Glutamatergic neuron (in vitro differentiated cells): ENCODE results near the gene UCN2. TPM values are rescaled to one million over a fixed set of nuclear protein-coding genes. Genes with fewer than 3 reads are reported as not detected.
A peak's percentile ranks its signal among the peaks of the same experiment; 100 is the strongest.
"Not testable (repeated sequence)": the region's sequence is repeated elsewhere in the genome, so short reads cannot be mapped to it uniquely, and the experiment has no call there.

ENCODE experiments used
- DNase-seq: peaks from one replicate; pipeline ENCODE4 v3.0.0; 2022
- H3K27ac Mint-ChIP-seq: one replicate; pipeline ENCODE4 v1.8.0; 2020; ENCODE audit warnings: mild to moderate bottlenecking, mixed read lengths, inconsistent platforms; ENCODE audit not compliant: unreplicated experiment
- H3K27me3 Mint-ChIP-seq: one replicate; pipeline ENCODE4 v1.8.0; 2020; ENCODE audit warnings: mild to moderate bottlenecking, moderate library complexity, mixed read lengths, inconsistent platforms; ENCODE audit not compliant: unreplicated experiment
- H3K36me3 Mint-ChIP-seq: one replicate; pipeline ENCODE4 v1.8.0; 2020; ENCODE audit warnings: mild to moderate bottlenecking, mixed read lengths, inconsistent platforms; ENCODE audit not compliant: unreplicated experiment
- H3K4me1 Mint-ChIP-seq: one replicate; pipeline ENCODE4 v1.8.0; 2020; ENCODE audit warnings: mild to moderate bottlenecking, low read depth, mixed read lengths, inconsistent platforms; ENCODE audit not compliant: unreplicated experiment
- H3K4me3 Mint-ChIP-seq: one replicate; pipeline ENCODE4 v1.8.0; 2020; ENCODE audit warnings: mild to moderate bottlenecking, mixed read lengths, inconsistent platforms; ENCODE audit not compliant: unreplicated experiment
- H3K9me3 Mint-ChIP-seq: one replicate; pipeline ENCODE4 v1.8.0; 2020; ENCODE audit warnings: mild to moderate bottlenecking, moderate library complexity, mixed read lengths, inconsistent platforms; ENCODE audit not compliant: unreplicated experiment
- total RNA-seq: library from RNA; stranded (reverse); fragmentation: NEBNext Ultra II Directional; extraction: Animal tissue kit (Norgen Biotek cat#: 25700); gene quantifications from one replicate; pipeline ENCODE4 v1.2.1, GENCODE V29; 2021; ENCODE audit not compliant: unreplicated experiment
- TF ChIP-seq, protein P1 (sequence below): fragments of 200-600 bp; sonication (generic); IDR thresholded peaks from one replicate; pipeline ENCODE4 v1.5.0; 2021; ENCODE audit not compliant: partially characterized antibody, unreplicated experiment

Gene UCN2
- total RNA-seq, 1 donor from 2014 or later, result 4.3 TPM

DNA sequence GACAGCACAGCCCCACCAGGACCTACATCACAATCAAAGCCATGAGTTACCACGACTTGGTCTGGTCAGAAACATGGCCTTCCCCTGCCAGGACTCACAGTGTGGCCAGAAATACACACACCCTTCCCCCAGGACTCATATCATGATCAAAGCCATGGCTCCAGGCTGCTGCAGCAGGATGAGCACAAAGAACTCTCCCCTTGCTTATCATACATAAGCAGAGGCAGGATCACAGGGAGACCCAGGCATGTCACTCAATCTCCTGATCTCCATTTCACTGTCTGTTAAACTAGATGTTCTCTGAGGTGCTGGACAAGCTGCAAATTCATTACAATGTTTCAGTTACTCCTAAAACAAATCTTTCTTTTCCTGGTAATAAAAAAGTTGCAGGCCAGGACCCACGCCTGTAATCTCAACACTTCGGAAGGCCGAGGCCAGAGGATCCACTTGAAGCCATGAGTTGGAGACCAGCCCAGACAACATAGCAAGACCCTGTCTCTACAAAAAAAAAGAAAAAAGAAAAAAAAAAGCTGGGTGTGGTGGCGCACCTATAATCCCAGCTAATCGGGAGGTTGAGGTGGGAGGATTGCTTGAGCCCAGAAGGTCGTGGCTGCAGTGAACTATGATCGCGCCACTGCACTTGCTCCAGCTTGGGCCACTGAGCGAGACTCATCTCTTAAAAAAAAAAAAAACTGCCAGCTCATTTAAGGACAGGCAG, 8.2 kb downstream of the UCN2 start:
- no peak for DNase-seq
- Mint-ChIP-seq H3K9me3 (peaks cover 11% of the 10 kb centered on the region), H3K4me3 (peak overlapping the region; percentile 86), H3K4me1 (peaks cover 36% of the 10 kb centered on the region), H3K36me3 (no peaks in the 10 kb centered on the region), H3K27me3 (peaks cover 14% of the 10 kb centered on the region), H3K27ac (peak overlapping the region; percentile 75)
- TF ChIP-seq, protein P1, sequence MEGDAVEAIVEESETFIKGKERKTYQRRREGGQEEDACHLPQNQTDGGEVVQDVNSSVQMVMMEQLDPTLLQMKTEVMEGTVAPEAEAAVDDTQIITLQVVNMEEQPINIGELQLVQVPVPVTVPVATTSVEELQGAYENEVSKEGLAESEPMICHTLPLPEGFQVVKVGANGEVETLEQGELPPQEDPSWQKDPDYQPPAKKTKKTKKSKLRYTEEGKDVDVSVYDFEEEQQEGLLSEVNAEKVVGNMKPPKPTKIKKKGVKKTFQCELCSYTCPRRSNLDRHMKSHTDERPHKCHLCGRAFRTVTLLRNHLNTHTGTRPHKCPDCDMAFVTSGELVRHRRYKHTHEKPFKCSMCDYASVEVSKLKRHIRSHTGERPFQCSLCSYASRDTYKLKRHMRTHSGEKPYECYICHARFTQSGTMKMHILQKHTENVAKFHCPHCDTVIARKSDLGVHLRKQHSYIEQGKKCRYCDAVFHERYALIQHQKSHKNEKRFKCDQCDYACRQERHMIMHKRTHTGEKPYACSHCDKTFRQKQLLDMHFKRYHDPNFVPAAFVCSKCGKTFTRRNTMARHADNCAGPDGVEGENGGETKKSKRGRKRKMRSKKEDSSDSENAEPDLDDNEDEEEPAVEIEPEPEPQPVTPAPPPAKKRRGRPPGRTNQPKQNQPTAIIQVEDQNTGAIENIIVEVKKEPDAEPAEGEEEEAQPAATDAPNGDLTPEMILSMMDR, result no peak

- Mint-ChIP-seq H3K27me3 (peaks cover 9% of the 10 kb centered on the region), H3K9me3 (peaks cover 7% of the 10 kb centered on the region), H3K4me1 (peaks cover 26% of the 10 kb centered on the region), H3K4me3 (no peak overlapping the region), H3K36me3 (no peaks in the 10 kb centered on the region), H3K27ac (no peak overlapping the region)
- TF ChIP-seq, protein P1, result no peak
- no peak for DNase-seq
Observed at GRCh38 chr3:48553886-48554845, 9.4 kb downstream of the UCN2 start.

DNA sequence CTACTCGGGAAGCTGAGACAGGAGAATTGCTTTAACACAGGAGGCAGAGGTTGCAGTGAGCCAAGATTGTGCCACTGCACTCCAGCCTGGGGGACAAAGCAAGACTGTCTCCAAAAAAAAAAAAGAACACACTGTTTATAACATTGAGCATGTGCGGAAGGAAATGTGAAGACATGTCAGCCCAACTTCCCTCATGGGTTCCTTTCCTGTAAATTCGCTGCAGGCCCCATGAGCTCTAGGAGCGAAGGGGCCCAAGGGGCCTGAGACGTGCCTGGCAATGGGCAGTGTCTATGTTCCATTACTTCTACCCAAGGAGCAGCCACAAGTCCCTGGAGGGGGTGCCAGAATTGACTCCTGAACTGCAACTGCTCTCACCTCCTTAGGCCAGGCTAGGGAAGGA, 10.2 kb downstream of the UCN2 start:
- Mint-ChIP-seq H3K27ac (no peak overlapping the region), H3K36me3 (no peaks in the 10 kb centered on the region), H3K4me3 (no peak overlapping the region), H3K27me3 (peaks cover 6% of the 10 kb centered on the region), H3K9me3 (peaks cover 8% of the 10 kb centered on the region), H3K4me1 (peaks cover 23% of the 10 kb centered on the region)
- TF ChIP-seq, protein P1, result no peak
- no peak for DNase-seq

- Mint-ChIP-seq H3K27ac (no peak overlapping the region), H3K9me3 (peaks cover 8% of the 10 kb centered on the region), H3K4me3 (no peak overlapping the region), H3K36me3 (no peaks in the 10 kb centered on the region), H3K4me1 (peaks cover 20% of the 10 kb centered on the region), H3K27me3 (peaks cover 5% of the 10 kb centered on the region)
- no peak for DNase-seq
- TF ChIP-seq, protein P1, result no peak
Observed at GRCh38 chr3:48552111-48552951, 11.2 kb downstream of the UCN2 start.

DNA sequence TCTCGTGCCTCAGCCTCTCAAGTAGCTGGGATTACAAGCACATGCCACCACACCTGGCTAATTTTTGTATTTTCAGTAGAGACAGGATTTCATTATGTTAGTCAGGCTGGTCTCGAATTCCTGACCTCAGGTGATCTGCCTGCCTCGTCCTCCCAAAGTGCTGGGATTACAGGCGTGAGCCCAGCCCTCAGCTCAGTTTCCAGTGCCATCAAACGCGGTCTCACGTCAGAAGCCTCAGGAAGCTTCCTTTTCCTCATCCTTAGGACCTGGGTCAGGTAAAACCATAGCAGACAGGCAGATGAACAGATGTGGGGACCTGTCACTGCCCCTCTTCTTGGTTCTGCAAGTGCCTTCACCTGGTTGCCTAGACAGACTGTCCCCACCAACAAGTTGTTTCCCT, 11.9 kb downstream of the UCN2 start:
- not testable (repeated sequence) for H3K4me3 Mint-ChIP-seq, H3K27ac Mint-ChIP-seq, H3K36me3 Mint-ChIP-seq, H3K9me3 Mint-ChIP-seq, H3K27me3 Mint-ChIP-seq, DNase-seq
- H3K4me1 Mint-ChIP-seq, result peaks cover 20% of the 10 kb centered on the region
